Measurements from ENCODE around the gene ADGRD1.
"Not testable (repeated sequence)": the region's sequence is repeated elsewhere in the genome, so short reads cannot be mapped to it uniquely, and the experiment has no call there.

ADGRD1 gene

GRCh38 chr12:131108177-131108955, 154.7 kb downstream of the ADGRD1 start:
- no peak for DNase-seq

GRCh38 chr12:131111446-131111845, 157.7 kb downstream of the ADGRD1 start:
- no peak for DNase-seq

DNA sequence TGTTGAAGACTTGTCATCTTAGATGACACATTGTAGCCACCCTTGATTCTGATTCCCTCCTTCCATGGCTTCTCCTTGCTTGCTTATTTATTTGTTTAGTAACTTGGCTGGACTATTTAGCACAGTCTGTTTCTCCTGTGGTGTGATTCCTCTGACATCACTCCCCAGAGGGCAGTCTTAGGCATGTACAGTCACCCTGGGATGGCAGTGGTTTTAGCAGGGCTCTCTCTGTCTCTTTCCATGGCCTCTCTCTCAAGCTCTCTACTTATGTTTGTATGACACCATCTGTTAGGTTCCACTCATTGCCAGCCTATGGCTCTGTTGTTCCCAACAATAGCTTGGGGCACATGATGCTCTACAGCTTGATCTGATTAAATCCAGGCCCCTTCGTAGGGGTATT, 158.3 kb downstream of the ADGRD1 start:
- no peak for DNase-seq

GRCh38 chr12:131112700-131113290, 159.1 kb downstream of the ADGRD1 start:
- no peak for DNase-seq

DNA sequence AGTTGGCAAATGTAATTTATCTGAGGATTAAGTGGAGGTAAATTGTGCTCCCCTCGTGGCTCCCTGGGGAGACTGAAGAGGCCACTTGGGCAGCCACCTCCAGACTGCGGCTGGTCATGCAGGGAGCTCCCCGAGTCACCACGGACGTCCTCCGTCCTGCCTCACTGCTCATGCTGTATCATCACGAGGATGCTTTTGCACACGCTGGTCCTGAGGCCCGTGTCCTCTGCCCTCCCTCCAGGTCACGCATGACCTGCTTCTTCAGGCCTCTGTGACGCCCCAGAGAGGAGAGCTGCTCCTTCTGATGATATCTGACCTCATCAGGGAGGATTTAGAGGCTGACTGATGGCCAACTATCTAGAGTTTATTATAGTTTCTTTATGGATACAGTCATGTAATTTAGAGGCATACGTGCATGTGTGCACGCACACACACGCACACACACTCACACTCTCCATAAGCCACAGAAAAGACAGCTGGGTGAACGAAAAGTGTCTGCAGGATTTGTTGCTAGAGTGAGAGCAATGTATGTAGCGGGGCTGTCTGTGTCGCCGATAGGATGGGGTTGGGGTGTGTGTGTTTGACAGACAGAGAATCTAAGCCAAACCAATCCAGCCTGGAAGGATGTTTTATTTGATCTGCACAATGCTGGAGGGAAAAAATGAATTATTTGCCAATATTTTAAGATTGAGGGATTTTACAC, 160.0 kb downstream of the ADGRD1 start:
- DNase-seq: no peak

DNA sequence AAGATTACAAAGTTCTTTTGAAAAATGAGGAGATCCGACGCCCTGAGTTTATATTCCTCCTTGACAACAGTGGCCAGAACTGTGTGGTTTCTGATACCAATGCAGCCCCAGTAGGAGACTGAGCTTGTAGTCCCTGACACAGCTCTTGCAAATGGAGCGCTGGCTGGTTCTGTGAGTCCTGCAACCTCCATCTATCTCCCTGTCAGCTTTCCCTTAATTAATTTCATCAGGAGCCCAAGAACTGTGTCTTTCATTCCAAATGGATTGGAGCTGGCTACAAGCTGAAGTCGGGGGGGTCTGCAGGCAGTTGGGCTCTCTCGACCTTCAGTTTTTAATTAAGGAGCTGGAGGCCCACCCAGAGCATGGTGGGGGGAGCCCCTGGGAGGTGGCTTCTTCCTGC, 160.6 kb downstream of the ADGRD1 start:
- DNase-seq: no peak

GRCh38 chr12:131114942-131115584, 161.4 kb downstream of the ADGRD1 start:
- no peak for DNase-seq

DNA sequence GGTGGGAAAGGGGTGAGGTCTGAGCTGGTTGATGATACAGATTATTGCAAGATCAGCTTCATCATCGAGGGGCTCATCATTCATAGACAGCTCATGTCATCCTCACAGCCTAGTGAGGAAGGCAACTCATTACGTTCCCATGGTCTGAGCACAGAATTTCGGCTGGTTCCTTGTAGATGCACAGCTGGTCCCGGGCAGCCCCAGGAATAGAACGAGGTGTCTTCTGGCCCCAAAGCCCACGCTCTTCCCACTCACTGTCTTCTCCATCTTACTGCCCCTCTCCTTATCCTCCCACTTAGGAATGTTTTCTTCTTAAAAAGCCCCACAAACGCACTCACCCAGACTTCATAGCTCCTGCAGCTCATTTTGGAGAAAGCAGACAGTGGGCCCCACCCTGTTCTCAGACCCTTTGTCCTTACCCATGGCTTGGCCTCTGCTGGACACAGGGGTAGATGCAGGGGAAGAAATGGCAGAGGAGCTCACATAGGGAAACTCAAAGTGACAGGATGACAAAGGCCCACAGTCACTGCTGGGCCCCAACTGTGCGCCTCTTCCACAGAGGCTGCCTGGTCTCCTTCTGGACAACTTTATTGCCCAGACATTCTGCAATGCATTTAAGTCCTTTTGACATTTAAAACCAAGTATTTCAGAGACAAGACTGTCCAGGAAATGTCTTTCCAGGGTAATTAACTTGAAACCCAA, 162.2 kb downstream of the ADGRD1 start:
- no peak for DNase-seq

DNA sequence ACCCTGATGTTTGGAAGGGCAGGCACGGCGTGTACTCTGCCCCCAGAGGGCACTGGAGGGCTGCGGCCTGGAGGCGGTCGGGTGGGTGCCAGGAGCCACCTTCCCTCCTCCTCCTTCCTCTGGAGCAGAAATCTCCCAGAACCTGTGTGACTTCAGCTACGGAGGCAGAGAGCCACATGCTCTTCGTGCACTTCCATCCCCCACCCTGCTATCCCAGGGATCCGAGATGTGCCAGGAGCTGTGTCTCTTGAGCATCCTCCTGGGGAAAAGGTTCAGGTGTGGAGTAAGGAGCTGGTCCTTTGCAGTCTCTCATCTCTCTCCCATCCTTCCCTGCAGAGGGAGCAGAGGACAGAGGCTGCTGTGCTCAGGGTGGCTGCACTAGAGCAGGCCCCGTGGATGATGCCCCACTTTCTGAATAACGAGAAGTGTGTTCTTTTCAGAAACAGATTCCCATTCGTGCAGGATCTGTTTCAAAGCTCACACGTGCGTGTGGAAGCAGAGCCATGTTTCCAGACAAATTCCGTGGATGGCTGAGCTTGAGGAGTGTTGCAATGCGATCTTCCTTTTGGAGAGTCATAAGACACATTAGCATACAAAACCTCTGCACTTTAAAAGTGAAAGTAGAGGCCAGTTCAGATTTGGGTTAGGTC, 162.9 kb downstream of the ADGRD1 start:
- DNase-seq: no peak

DNA sequence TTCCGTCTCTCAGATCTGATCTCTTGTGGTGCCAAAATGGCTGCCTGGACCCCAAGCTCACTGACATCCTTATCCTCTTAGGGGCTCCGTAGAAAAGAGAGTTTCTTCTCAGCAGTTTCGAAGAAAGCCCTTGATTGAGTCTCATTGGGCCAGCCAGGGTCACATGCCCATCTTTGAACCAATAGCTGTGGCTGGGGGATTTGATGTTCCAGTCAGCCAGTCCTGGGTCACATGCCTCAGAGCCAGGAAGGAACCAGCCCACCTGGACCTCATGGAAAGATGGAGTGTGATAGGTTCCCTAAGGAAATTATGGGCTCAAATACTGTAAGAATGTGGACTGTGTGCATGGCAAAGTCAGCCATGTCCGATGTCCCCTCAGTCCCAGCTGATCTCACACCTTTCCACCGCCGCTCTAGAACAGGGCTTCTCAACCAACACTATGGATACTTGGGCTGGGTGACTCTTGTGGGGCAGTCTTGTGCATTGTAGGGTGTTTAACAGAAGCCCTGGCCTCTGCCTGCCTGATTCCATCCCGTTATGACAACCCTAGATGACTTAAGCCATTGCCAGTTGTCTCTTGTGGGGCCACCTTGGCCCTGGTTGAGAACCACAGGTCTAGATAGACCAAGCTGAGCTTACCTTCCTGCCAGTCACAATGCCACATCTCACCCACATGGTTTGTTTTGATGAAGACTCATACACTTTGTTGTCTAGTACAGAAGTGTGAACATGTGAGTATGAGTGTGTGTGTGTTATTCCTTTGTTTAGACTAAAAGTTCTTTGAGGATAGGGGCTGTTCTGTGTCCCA, 163.9 kb downstream of the ADGRD1 start:
- DNase-seq: peak; percentile 6

GRCh38 chr12:131118371-131118770, 164.7 kb downstream of the ADGRD1 start:
- peak; percentile 2 for DNase-seq

GRCh38 chr12:131119345-131119744, 165.6 kb downstream of the ADGRD1 start:
- DNase-seq: not testable (repeated sequence)

DNA sequence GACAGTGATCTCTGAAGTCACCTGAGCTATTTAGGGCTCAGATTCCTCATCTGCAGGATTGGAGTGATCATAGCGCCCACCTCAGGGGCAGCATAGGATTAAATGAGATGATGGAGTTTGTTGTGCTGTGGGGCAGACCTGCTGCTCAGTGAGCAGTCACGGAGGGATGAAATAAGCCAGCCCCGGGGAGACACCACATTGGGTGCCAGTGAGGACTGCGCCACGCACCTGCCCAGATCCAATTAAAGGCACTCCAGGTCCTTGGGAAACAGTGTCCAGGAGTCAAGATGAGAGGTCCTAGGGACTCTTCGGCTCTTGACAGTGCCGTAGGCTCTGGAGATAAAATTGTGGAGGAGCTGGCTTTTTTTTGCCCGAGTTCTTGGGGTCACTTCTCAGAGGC, 166.2 kb downstream of the ADGRD1 start:
- no peak for DNase-seq

DNA sequence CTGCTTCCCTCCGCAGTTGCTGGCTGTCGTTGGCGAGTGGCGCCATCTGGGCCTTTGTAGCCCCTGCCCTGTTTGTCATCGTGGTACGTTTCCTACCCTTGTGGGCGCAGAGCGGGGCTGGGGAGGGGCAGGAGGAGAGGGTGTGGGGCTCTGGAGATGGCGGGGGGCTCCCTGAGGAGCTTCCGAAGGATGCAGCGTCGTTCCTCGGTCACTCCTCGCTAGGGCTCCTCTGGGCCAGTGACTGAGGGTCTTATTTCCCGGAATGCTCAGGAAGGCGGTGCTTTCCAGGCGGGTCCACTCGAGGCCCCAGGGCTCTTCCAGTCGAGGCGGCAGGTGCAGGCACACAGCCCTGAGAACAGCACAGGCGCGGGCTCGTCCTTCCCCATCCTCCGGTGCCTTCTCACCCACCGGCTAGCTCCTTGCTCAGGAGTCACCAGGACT, 167.1 kb downstream of the ADGRD1 start:
- no peak for DNase-seq

DNA sequence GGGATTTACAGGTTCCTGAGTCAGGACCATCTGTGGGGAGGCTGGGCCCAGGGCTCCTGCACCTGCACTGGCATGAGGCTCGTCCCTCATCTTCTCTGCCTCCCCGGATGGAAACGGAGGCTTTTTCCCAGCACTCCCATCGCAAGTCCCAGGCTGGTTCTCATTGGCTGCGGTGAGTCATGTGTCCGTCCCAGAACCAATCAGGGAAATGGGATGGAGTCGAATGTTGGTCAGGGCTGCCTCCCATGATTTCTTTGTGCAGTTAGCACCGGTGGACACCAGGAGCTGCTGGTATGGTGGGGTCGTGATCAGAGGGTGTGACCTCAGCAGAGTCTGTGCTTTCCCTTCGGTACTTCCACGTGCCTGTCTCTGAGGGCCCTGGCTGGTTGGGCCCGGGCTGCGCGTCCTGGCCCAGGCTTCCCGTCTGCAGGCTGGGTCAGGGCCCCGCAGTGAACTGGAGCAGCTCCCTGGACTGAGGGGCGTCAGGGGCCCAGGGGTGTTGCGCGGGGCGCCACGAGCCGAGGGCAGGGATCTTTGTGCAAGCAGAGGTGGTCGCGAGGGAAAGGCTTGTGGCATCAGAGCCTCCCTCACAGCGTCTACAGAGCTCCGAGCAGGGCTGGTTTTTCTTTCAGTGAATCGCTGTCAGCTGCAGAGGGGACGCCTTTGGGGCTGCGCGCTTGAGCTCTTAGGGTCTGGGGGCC, 168.1 kb downstream of the ADGRD1 start:
- DNase-seq: no peak

- no peak for DNase-seq
These were observed 168.9 kb downstream of the ADGRD1 start for GRCh38 chr12:131122631-131123030.

DNA sequence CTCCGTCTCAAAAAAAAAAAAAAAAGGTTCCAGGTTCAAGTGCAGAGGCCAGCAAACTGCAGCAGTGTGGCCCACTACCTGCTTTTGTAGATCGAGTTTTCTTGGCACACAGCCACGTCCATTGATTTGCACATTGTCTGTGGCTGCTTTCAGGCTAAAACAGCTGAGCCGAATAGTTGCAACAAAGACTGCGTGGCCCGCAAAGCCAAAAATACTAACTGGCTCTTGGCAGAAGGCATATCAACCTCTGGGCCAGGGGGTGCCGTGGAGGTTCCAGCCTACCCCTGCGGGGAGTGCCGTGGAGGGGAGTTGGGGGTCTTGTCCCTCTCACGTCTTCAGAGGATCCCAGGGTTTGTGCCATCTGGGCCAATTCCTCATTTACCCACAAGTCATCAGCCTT, 170.1 kb downstream of the ADGRD1 start:
- DNase-seq: no peak

DNA sequence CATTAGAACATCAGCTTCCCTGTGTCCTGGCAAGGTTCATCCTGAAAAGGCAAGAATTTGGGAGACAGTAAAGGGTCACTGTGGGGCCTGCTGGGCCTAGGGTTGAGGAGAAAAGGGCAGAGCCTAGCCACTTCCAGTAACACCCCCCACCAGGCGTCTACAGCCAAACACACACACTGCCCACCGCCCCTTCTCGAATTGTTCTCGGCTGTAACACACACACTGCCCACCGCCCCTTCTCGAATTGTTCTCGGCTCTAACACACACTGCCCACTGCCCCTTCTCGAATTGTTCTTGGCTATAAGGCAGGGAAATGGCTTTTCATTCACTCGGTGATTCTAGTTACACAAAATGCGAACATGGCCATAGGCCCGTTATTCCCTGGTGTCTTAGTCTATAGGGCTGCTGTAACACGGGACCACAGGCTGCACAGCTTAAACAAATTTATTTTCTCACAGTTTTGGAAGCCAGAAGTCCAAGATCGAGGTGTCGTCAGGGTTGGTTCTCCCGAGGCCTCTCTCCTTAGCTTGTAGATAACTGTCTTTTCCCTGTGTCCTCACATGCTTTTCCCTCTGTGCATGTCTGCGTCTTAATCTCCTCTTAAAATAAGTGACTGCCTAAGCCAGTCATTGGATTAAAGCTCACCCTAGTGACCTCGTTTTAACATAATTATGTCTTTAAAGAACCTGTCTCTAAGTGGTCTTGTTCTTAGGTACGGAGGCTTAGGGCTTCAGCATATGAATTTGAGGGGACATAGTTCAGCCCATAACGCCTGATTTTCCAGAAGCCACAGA, 171.0 kb downstream of the ADGRD1 start:
- DNase-seq: no peak

- DNase-seq: no peak
These were observed 173.0 kb downstream of the ADGRD1 start for GRCh38 chr12:131126662-131127173.

- DNase-seq: no peak
These were observed 174.8 kb downstream of the ADGRD1 start for GRCh38 chr12:131128556-131128955.
